H9 (cell line): Measurements from ENCODE around the gene MALRD1. TPM values are rescaled to one million over a fixed set of nuclear protein-coding genes. Genes with fewer than 3 reads are reported as not detected.

Experiments used
- DNase-seq: peaks from one replicate; pipeline ENCODE4 v3.0.0-alpha.2; 2017
- H2AFZ ChIP-seq: one replicate; pipeline ENCODE4 v1.6.1; 2013; ENCODE audit warnings: mild to moderate bottlenecking, low read length, control low read depth, moderate library complexity
- H2AK5ac ChIP-seq: 2 replicates; pipeline ENCODE4 v1.6.1; 2013; ENCODE audit warnings: low read length, control low read depth, mixed read lengths; ENCODE audit not compliant: insufficient read length
- H2BK120ac ChIP-seq: one replicate; pipeline ENCODE4 v1.6.1; 2013; ENCODE audit warnings: low read depth, mild to moderate bottlenecking, low read length, control low read depth, inconsistent platforms; ENCODE audit not compliant: poor library complexity, severe bottlenecking
- H2BK12ac ChIP-seq: 2 replicates; pipeline ENCODE4 v1.6.1; 2013; ENCODE audit warnings: low read length, control low read depth, mixed read lengths, low read depth; ENCODE audit not compliant: insufficient read length
- H2BK15ac ChIP-seq: 2 replicates; pipeline ENCODE4 v1.6.1; 2013; ENCODE audit warnings: low read depth, low read length, control low read depth
- H2BK20ac ChIP-seq: one replicate; pipeline ENCODE4 v1.6.1; 2013; ENCODE audit warnings: low read depth, mild to moderate bottlenecking, low read length, control low read depth, inconsistent platforms; ENCODE audit not compliant: poor library complexity, severe bottlenecking
- H2BK5ac ChIP-seq: 2 replicates; pipeline ENCODE4 v1.6.1; 2013; ENCODE audit warnings: low read length, control low read depth, mixed read lengths; ENCODE audit not compliant: insufficient read length
- H3K14ac ChIP-seq: 2 replicates; pipeline ENCODE4 v1.6.1; 2013; ENCODE audit warnings: low read length, control low read depth; ENCODE audit not compliant: insufficient read depth
- H3K18ac ChIP-seq: 2 replicates; pipeline ENCODE4 v1.6.1; 2013; ENCODE audit warnings: low read depth, mild to moderate bottlenecking, mixed read lengths, low read length, control low read depth; ENCODE audit not compliant: insufficient read length
- H3K23ac ChIP-seq: 2 replicates; pipeline ENCODE4 v1.6.1; 2013; ENCODE audit warnings: low read length, control low read depth, mixed read lengths, low read depth; ENCODE audit not compliant: insufficient read length
- H3K23me2 ChIP-seq: 2 replicates; pipeline ENCODE4 v1.6.1; 2013; ENCODE audit warnings: low read depth, mild to moderate bottlenecking, mixed read lengths, low read length, control low read depth; ENCODE audit not compliant: insufficient read length, poor library complexity, severe bottlenecking
- H3K27ac ChIP-seq: 2 replicates; pipeline ENCODE4 v1.5.1; 2013; ENCODE audit warnings: low read length, control low read depth, mixed read lengths, low read depth; ENCODE audit not compliant: insufficient read length
- H3K27me3 ChIP-seq: 2 replicates; pipeline ENCODE4 v1.6.1; 2013; ENCODE audit warnings: low read length, control low read depth, inconsistent platforms; ENCODE audit not compliant: insufficient read depth
- H3K4ac ChIP-seq: 2 replicates; pipeline ENCODE4 v1.6.1; 2013; ENCODE audit warnings: low read depth, mild to moderate bottlenecking, control low read depth, inconsistent platforms, low read length, moderate library complexity
- H3K4me1 ChIP-seq: 2 replicates; pipeline ENCODE4 v1.6.1; 2013; ENCODE audit warnings: low read length, control low read depth, inconsistent platforms; ENCODE audit not compliant: insufficient read depth
- H3K4me2 ChIP-seq: 2 replicates; pipeline ENCODE4 v1.6.1; 2013; ENCODE audit warnings: low read length, control low read depth, mixed read lengths; ENCODE audit not compliant: insufficient read length, insufficient read depth
- H3K56ac ChIP-seq: 2 replicates; pipeline ENCODE4 v1.6.1; 2013; ENCODE audit warnings: low read depth, mild to moderate bottlenecking, mixed read lengths, low read length, control low read depth; ENCODE audit not compliant: insufficient read length
- H3K79me1 ChIP-seq: 2 replicates; pipeline ENCODE4 v1.6.1; 2013; ENCODE audit warnings: low read depth, mild to moderate bottlenecking, moderate library complexity, low read length, control low read depth, inconsistent platforms; ENCODE audit not compliant: insufficient read depth, poor library complexity, severe bottlenecking
- H3K79me2 ChIP-seq: 2 replicates; pipeline ENCODE4 v1.6.1; 2013; ENCODE audit warnings: low read length, control low read depth, inconsistent platforms; ENCODE audit not compliant: insufficient read depth
- H3K9ac ChIP-seq: 2 replicates; pipeline ENCODE4 v1.6.1; 2013; ENCODE audit warnings: low read length, control low read depth, mixed read lengths; ENCODE audit not compliant: insufficient read length; ENCODE audit errors: extremely low read depth
- H3K9me3 ChIP-seq: one replicate; pipeline ENCODE4 v1.6.1; 2013; ENCODE audit warnings: low read depth, low read length, inconsistent platforms; ENCODE audit not compliant: control insufficient read depth
- H3T11ph ChIP-seq: one replicate; pipeline ENCODE4 v1.6.1; 2013; ENCODE audit warnings: mild to moderate bottlenecking, low read length, control low read depth, inconsistent platforms
- H4K20me1 ChIP-seq: one replicate; pipeline ENCODE4 v1.6.1; 2013; ENCODE audit not compliant: control insufficient read depth, insufficient read length, insufficient read depth
- H4K5ac ChIP-seq: 2 replicates; pipeline ENCODE4 v1.6.1; 2013; ENCODE audit warnings: low read depth, mild to moderate bottlenecking, mixed read lengths, low read length, control low read depth; ENCODE audit not compliant: insufficient read length
- H4K8ac ChIP-seq: replicated peaks from 2 replicates; pipeline ENCODE4 v1.6.1; 2013; ENCODE audit warnings: low read length, control low read depth, mixed read lengths, low read depth; ENCODE audit not compliant: insufficient read length
- H4K91ac ChIP-seq: 2 replicates; pipeline ENCODE4 v1.6.1; 2013; ENCODE audit warnings: low read depth, mild to moderate bottlenecking, moderate library complexity, mixed read lengths, low read length, control low read depth; ENCODE audit not compliant: insufficient read length
- H3K27ac Mint-ChIP-seq, 3 experiments: 2 replicates in 2 of 3; 3 replicates in 1 of 3; pipeline ENCODE4 v1.8.0; 2020 to 2021; ENCODE audit warnings: mixed read lengths in 3 of 3, mild to moderate bottlenecking in 1 of 3, moderate library complexity in 1 of 3
- H3K27me3 Mint-ChIP-seq: 2 replicates; pipeline ENCODE4 v1.8.0; 2021; ENCODE audit warnings: low read depth, mild to moderate bottlenecking, moderate library complexity, mixed read lengths
- H3K36me3 Mint-ChIP-seq, 3 experiments: 2 replicates in 2 of 3; 3 replicates in 1 of 3; pipeline ENCODE4 v1.8.0; 2020 to 2021; ENCODE audit warnings: low read depth in 3 of 3, mixed read lengths in 3 of 3; ENCODE audit not compliant: insufficient read depth in 1 of 3
- H3K4me1 Mint-ChIP-seq, 2 experiments: 2 replicates each; pipeline ENCODE4 v1.8.0; 2020; ENCODE audit warnings: mixed read lengths in 2 of 2
- H3K4me3 Mint-ChIP-seq, 2 experiments: 2 replicates in 1 of 2; 3 replicates in 1 of 2; pipeline ENCODE4 v1.8.0; 2020 to 2021; ENCODE audit warnings: mild to moderate bottlenecking in 2 of 2, mixed read lengths in 2 of 2, moderate library complexity in 1 of 2
- H3K9me3 Mint-ChIP-seq, 2 experiments: 2 replicates in 1 of 2; 3 replicates in 1 of 2; pipeline ENCODE4 v1.8.0; 2020; ENCODE audit warnings: mild to moderate bottlenecking in 2 of 2, mixed read lengths in 2 of 2, moderate library complexity in 1 of 2
- CTCF ChIP-seq: fragments of 200-600 bp; sonication (generic); conservative IDR thresholded peaks from 3 replicates; pipeline ENCODE4 v1.8.0; 2021; ENCODE audit warnings: antibody characterized with exemption, mild to moderate bottlenecking
- WGBS: extraction: QIAGEN DNeasy Blood & Tissue Kit; methylation state at CpG from one replicate; pipeline ENCODE4 v1.1.7; 2013; ENCODE audit warnings: missing lambda C conversion rate, low lambda C conversion rate, mixed read lengths; ENCODE audit not compliant: insufficient read length; ENCODE audit errors: extremely low coverage; 5-methylcytosine and 5-hydroxymethylcytosine counted together
- total RNA-seq: library from RNA; stranded (reverse); gene quantifications from 2 replicates; pipeline ENCODE4 v1.2.1, GENCODE V29; 2021

Gene MALRD1
- total RNA-seq, 1 experiment from 2014 or later = 0.20 TPM

GRCh38 chr10:19710600-19710999 is 662.0 kb downstream of the MALRD1 start:
- Histone ChIP-seq H2AFZ (no peak overlapping the region), H3T11ph (no peak overlapping the region), H3K9ac (no peak overlapping the region), H3K9me3 (no peaks in the 10 kb centered on the region), H3K79me1 (no peaks in the 10 kb centered on the region), H4K20me1 (no peaks in the 10 kb centered on the region), H3K4me1 (no peaks in the 10 kb centered on the region), H3K14ac (no peak overlapping the region), H4K91ac (no peak overlapping the region), H2BK120ac (no peak overlapping the region), H3K79me2 (no peaks in the 10 kb centered on the region), H2BK20ac (no peak overlapping the region), H4K8ac (no peak overlapping the region), H3K4me2 (no peak overlapping the region), H3K23ac (no peak overlapping the region), H3K4ac (no peak overlapping the region), H2AK5ac (no peak overlapping the region), H3K56ac (no peak overlapping the region), H2BK15ac (no peak overlapping the region), H2BK12ac (no peak overlapping the region), H3K18ac (no peak overlapping the region), H2BK5ac (no peak overlapping the region), H4K5ac (no peak overlapping the region), H3K27ac (no peak overlapping the region), H3K23me2 (no peaks in the 10 kb centered on the region), H3K27me3 (no peaks in the 10 kb centered on the region)
- Mint-ChIP-seq H3K27me3 (no peaks in the 10 kb centered on the region), H3K4me3 (no peak overlapping the region), H3K27ac (no peak overlapping the region), H3K9me3 (peaks cover 8 to 17% of the 10 kb centered on the region in 2 experiments), H3K4me1 (peaks cover 2 to 4% of the 10 kb centered on the region in 2 experiments; a peak in 2 of 4 replicates), H3K36me3 (peaks cover 7 to 9% (median 9%) of the 10 kb centered on the region in 3 experiments)
- TF ChIP-seq CTCF = no peak
- no CpG with 5 or more reads among the region's 3 CpGs for WGBS
- DNase-seq = no peak
